ENCODE measurements around the gene C19orf18. TPM values are rescaled to one million over a fixed set of nuclear protein-coding genes. Genes with fewer than 3 reads are reported as not detected.
A peak's percentile ranks its signal among the peaks of the same experiment; 100 is the strongest.

The C19orf18 gene
- total RNA-seq, 1 experiment from 2014 or later: 1.1 TPM

- TF ChIP-seq ZNF219 (CRISPR knock-in tag; IDR thresholded peaks at IDR 0.05; ENCODE audit: borderline replicate concordance): no peak
- no peak for TF ChIP-seq ZSCAN18 (CRISPR knock-in tag; IDR thresholded peaks at IDR 0.05)
- TF ChIP-seq ATF3 (CRISPR knock-in tag; conservative IDR thresholded peaks at IDR 0.05): no peak
- TF ChIP-seq HMGXB4 (CRISPR knock-in tag; IDR thresholded peaks at IDR 0.05): no peak
Measured at GRCh38 chr19:57949296-57949695, 25.0 kb downstream of the C19orf18 start (continued).

GRCh38 chr19:57947419-57948134, 26.8 kb downstream of the C19orf18 start, which contains the start of gene ZNF256:
TSS of gene ZNF256 (minus strand) at chr19:57947706. CDS start at chr19:57947474, 232 bp downstream.
- Mint-ChIP-seq H3K4me1 (peaks cover 13% of the 10 kb centered on the region), H3K36me3 (peaks cover 11% of the 10 kb centered on the region), H3K27me3 (ENCODE audit: low read depth) (peaks cover 20% of the 10 kb centered on the region), H3K4me3 (peak within 1 kb of the TSS; percentile 92), H3K27ac (peak within 1 kb of the TSS; percentile 87), H3K9me3 (peaks cover 9% of the 10 kb centered on the region)
- ATAC-seq: peak; percentile 98
- DNase-seq (ENCODE audit: low spot score): peak; percentile 99
- ChIA-PET CTCF (interaction anchor here (0.7 to 2.3 kb wide), 3 partner anchors 12 to 461 kb away, joined by 3 to 10 read pairs (median 3); partner anchors contain the start of genes ZNF584 and ZNF606), POLR2A (no interaction called here)
- TF ChIP-seq TP53 (CRISPR knock-in tag; IDR thresholded peaks at IDR 0.05): no peak
- peak; percentile 77; the same call in 1 of the 2 replicates for TF ChIP-seq MAX (CRISPR knock-in tag; IDR thresholded peaks at IDR 0.05)
- TF ChIP-seq USF1 (CRISPR knock-in tag; IDR thresholded peaks at IDR 0.05): no peak
- no peak for TF ChIP-seq FOXJ3 (CRISPR knock-in tag; IDR thresholded peaks at IDR 0.05; ENCODE audit: borderline replicate concordance)
- TF ChIP-seq OVOL2 (CRISPR knock-in tag; IDR thresholded peaks at IDR 0.05; ENCODE audit: borderline replicate concordance): no peak
- peak; percentile 95 for TF ChIP-seq FOXK1 (CRISPR knock-in tag; IDR thresholded peaks at IDR 0.05)
- TF ChIP-seq ELF4 (CRISPR knock-in tag; IDR thresholded peaks at IDR 0.05; ENCODE audit: low read depth): no peak
- no peak for TF ChIP-seq ZNF416 (CRISPR knock-in tag; IDR thresholded peaks at IDR 0.05)
- no peak for TF ChIP-seq AR (CRISPR knock-in tag; IDR thresholded peaks at IDR 0.05)
- TF ChIP-seq NFE2L1 (CRISPR knock-in tag; IDR thresholded peaks at IDR 0.05): peak; percentile 24; the same call in 1 of the 2 replicates
- no peak for TF ChIP-seq CBFB (CRISPR knock-in tag; IDR thresholded peaks at IDR 0.05; ENCODE audit: low read depth)
- TF ChIP-seq JAZF1 (CRISPR knock-in tag; IDR thresholded peaks at IDR 0.05): no peak
- TF ChIP-seq USF2 (CRISPR knock-in tag; IDR thresholded peaks at IDR 0.05): no peak
- no peak for TF ChIP-seq ERG (CRISPR knock-in tag; IDR thresholded peaks at IDR 0.05)
- TF ChIP-seq FOXP4 (CRISPR knock-in tag; IDR thresholded peaks at IDR 0.05): no peak
- TF ChIP-seq ZNF281 (CRISPR knock-in tag; IDR thresholded peaks at IDR 0.05): no peak

All from WTC11 (cell line).